Neural cell (in vitro differentiated cells): ENCODE data around the gene USP7. TPM values are rescaled to one million over a fixed set of nuclear protein-coding genes. Genes with fewer than 3 reads are reported as not detected.
A peak's percentile ranks its signal among the peaks of the same experiment; 100 is the strongest.

Experiments
- H2AFZ ChIP-seq: fragments of 200-600, 300-800 bp; sonication (generic), shearing (Covaris generic); 2 replicates; pipeline ENCODE4 v1.6.0; 2014; ENCODE audit warnings: low read depth, mild to moderate bottlenecking, antibody characterized with exemption, low read length, moderate library complexity
- H3F3A ChIP-seq: fragments of 200-600 bp; shearing (Covaris generic); 2 replicates; pipeline ENCODE4 v1.6.1; 2016; ENCODE audit warnings: mild to moderate bottlenecking, moderate library complexity, mixed read lengths, antibody characterized with exemption, low read length; ENCODE audit not compliant: insufficient read depth, poor library complexity, severe bottlenecking
- H3K27ac ChIP-seq: fragments of 200-600, 300-800 bp; sonication (generic), shearing (Covaris generic); 2 replicates; pipeline ENCODE4 v1.5.1; 2014; ENCODE audit warnings: mild to moderate bottlenecking, low read length, moderate library complexity
- H3K27me3 ChIP-seq: fragments of 300-800, 200-600 bp; sonication (generic), shearing (Covaris generic); 2 replicates; pipeline ENCODE4 v1.6.0; 2014; ENCODE audit warnings: mild to moderate bottlenecking, low read depth, low read length, moderate library complexity; ENCODE audit not compliant: insufficient read depth
- H3K36me3 ChIP-seq: fragments of 300-800, 200-600 bp; sonication (generic), shearing (Covaris generic); 2 replicates; pipeline ENCODE4 v1.5.1; 2014; ENCODE audit warnings: mild to moderate bottlenecking, antibody characterized with exemption, low read length, moderate library complexity; ENCODE audit not compliant: insufficient read depth
- H3K4me2 ChIP-seq: fragments of 300-800, 200-600 bp; sonication (generic), shearing (Covaris generic); 2 replicates; pipeline ENCODE4 v1.6.0; 2014; ENCODE audit warnings: mild to moderate bottlenecking, low read length
- H3K4me3 ChIP-seq: fragments of 300-800, 200-600 bp; sonication (generic), shearing (Covaris generic); 2 replicates; pipeline ENCODE4 v1.5.1; 2014; ENCODE audit warnings: mild to moderate bottlenecking, low read length, moderate library complexity
- H3K79me2 ChIP-seq: fragments of 200-600 bp; shearing (Covaris generic); replicated peaks from 2 replicates; pipeline ENCODE4 v1.6.0; 2014; ENCODE audit warnings: mild to moderate bottlenecking, low read length, moderate library complexity; ENCODE audit not compliant: insufficient read depth
- H3K9ac ChIP-seq: fragments of 300-800, 200-600 bp; sonication (generic), shearing (Covaris generic); 2 replicates; pipeline ENCODE4 v1.6.1; 2016; ENCODE audit warnings: mild to moderate bottlenecking, low read length, mixed read lengths
- H3K9me2 ChIP-seq: fragments of 200-600 bp; shearing (Covaris generic); 2 replicates; pipeline ENCODE4 v1.6.1; 2016; ENCODE audit warnings: mild to moderate bottlenecking, low read length, mixed read lengths; ENCODE audit not compliant: insufficient read depth
- H3K9me3 ChIP-seq: fragments of 200-600, 300-800 bp; sonication (generic), shearing (Covaris generic); 2 replicates; pipeline ENCODE4 v1.6.1; 2016; ENCODE audit warnings: mild to moderate bottlenecking, mixed run types, low read length, moderate library complexity, mixed read lengths
- H4K20me1 ChIP-seq: fragments of 200-600 bp; shearing (Covaris generic); 2 replicates; pipeline ENCODE4 v1.6.1; 2016; ENCODE audit warnings: mild to moderate bottlenecking, mixed run types; ENCODE audit not compliant: insufficient read depth
- CTCF ChIP-seq: fragments of 450-650 bp; IDR thresholded peaks from 2 replicates; pipeline ENCODE4 v1.5.1; 2014; ENCODE audit warnings: antibody characterized with exemption, mild to moderate bottlenecking, moderate library complexity; ENCODE audit not compliant: poor library complexity, severe bottlenecking
- EP300 ChIP-seq: fragments of 450-650 bp; conservative IDR thresholded peaks from 2 replicates; pipeline ENCODE4 v1.6.1; 2014; ENCODE audit warnings: antibody characterized with exemption, mild to moderate bottlenecking, moderate library complexity; ENCODE audit not compliant: poor library complexity, severe bottlenecking
- EZH2 ChIP-seq: fragments of 200-600, 300-800 bp; shearing (Covaris generic), sonication (generic); IDR thresholded peaks from 2 replicates; pipeline ENCODE4 v1.6.1; 2014; ENCODE audit warnings: antibody characterized with exemption, low read length, borderline replicate concordance, mild to moderate bottlenecking; ENCODE audit not compliant: insufficient read depth, poor library complexity, severe bottlenecking
- MXI1 ChIP-seq: fragments of 450-650 bp; conservative IDR thresholded peaks from 2 replicates; pipeline ENCODE4 v1.6.1; 2014; ENCODE audit warnings: antibody characterized with exemption, mild to moderate bottlenecking; ENCODE audit not compliant: poor library complexity, severe bottlenecking
- POLR2AphosphoS5 ChIP-seq: IDR thresholded peaks from 2 replicates; pipeline ENCODE4 v1.6.1; 2012
- RAD21 ChIP-seq: fragments of 450-650 bp; conservative IDR thresholded peaks from 2 replicates; pipeline ENCODE4 v1.6.1; 2014; ENCODE audit warnings: antibody characterized with exemption, mild to moderate bottlenecking, moderate library complexity
- REST ChIP-seq: IDR thresholded peaks from 2 replicates; pipeline ENCODE4 v1.6.1; 2012; ENCODE audit warnings: borderline replicate concordance
- SMC3 ChIP-seq: fragments of 450-650 bp; conservative IDR thresholded peaks from 2 replicates; pipeline ENCODE4 v1.6.1; 2014; ENCODE audit warnings: antibody characterized with exemption, mild to moderate bottlenecking, moderate library complexity; ENCODE audit not compliant: poor library complexity
- TAF1 ChIP-seq: IDR thresholded peaks from 2 replicates; pipeline ENCODE4 v1.6.1; 2012; ENCODE audit warnings: low read depth
- polyA plus RNA-seq: library from polyadenylated mRNA; depleted of rRNA; stranded (reverse); fragments of >200 nt; gene quantifications from 2 replicates; pipeline ENCODE4 v1.2.3, GENCODE V29; 2014

The USP7 gene
- polyA plus RNA-seq, 1 donor from 2014 or later: 52.5 TPM

- H2AFZ ChIP-seq: peak overlapping the region; percentile 18
- H3K27ac ChIP-seq: peak overlapping the region; percentile 63
- no peaks in the 10 kb centered on the region for H3K9me2 ChIP-seq
These were observed 96.3 kb downstream of the USP7 start for GRCh38 chr16:8867216-8867931.

GRCh38 chr16:8866884-8867215 lies 96.9 kb downstream of the USP7 start:
- TF ChIP-seq CTCF (no peak), RAD21 (no peak), TAF1 (no peak), EP300 (no peak), POLR2AphosphoS5 (no peak), REST (no peak), SMC3 (no peak), EZH2 (no peak), MXI1 (no peak)
- Histone ChIP-seq H3K36me3 (no peaks in the 10 kb centered on the region), H3K9me2 (no peaks in the 10 kb centered on the region), H4K20me1 (peaks cover 3% of the 10 kb centered on the region), H3F3A (no peaks in the 10 kb centered on the region), H3K27me3 (no peaks in the 10 kb centered on the region), H3K27ac (peak overlapping the region; percentile 63), H2AFZ (peak overlapping the region; percentile 18), H3K79me2 (peaks cover 64% of the 10 kb centered on the region), H3K4me3 (peak overlapping the region; percentile 80), H3K9ac (peak overlapping the region; percentile 78), H3K9me3 (no peaks in the 10 kb centered on the region), H3K4me2 (peak overlapping the region; percentile 82)

More at GRCh38 chr16:8867216-8867931, 96.3 kb downstream of the USP7 start:
- no peaks in the 10 kb centered on the region for H3K36me3 ChIP-seq
- no peaks in the 10 kb centered on the region for H3K27me3 ChIP-seq
- no peaks in the 10 kb centered on the region for H3K9me3 ChIP-seq
- H4K20me1 ChIP-seq: peaks cover 2% of the 10 kb centered on the region
- peak overlapping the region; percentile 80 for H3K4me3 ChIP-seq
- TF ChIP-seq TAF1 (no peak), REST (no peak), SMC3 (no peak), RAD21 (no peak), MXI1 (peak; percentile 8), EZH2 (no peak)
- H3K9ac ChIP-seq: peak overlapping the region; percentile 78
- H3K79me2 ChIP-seq: peaks cover 59% of the 10 kb centered on the region
- H3K4me2 ChIP-seq: peak overlapping the region; percentile 82
- H3F3A ChIP-seq: no peaks in the 10 kb centered on the region
